Colonic mucosa (tissue), 4 donors: ENCODE results near the gene MAL. TPM values are rescaled to one million over a fixed set of nuclear protein-coding genes. Genes with fewer than 3 reads are reported as not detected.

Experiments used
- DNase-seq: peaks from one replicate; pipeline ENCODE4 v3.0.0-alpha.2; 2020
- H3K27ac ChIP-seq: fragments of 200-600 bp; one replicate; pipeline ENCODE4 v1.8.0; 2021
- H3K27me3 ChIP-seq: fragments of 200-600 bp; one replicate; pipeline ENCODE4 v1.8.0; 2021
- H3K36me3 ChIP-seq: fragments of 200-600 bp; one replicate; pipeline ENCODE4 v1.8.0; 2021
- H3K4me1 ChIP-seq: fragments of 200-600 bp; one replicate; pipeline ENCODE4 v1.8.0; 2021; ENCODE audit warnings: mild to moderate bottlenecking
- H3K4me3 ChIP-seq: fragments of 200-600 bp; one replicate; pipeline ENCODE4 v1.8.0; 2021
- H3K9ac ChIP-seq, 2 donors: one replicate each; pipeline ENCODE4 v1.7.0; 2013; ENCODE audit warnings: control low read depth in 2 of 2, low read depth in 2 of 2, low read length in 2 of 2
- H3K9me3 ChIP-seq: fragments of 200-600 bp; one replicate; pipeline ENCODE4 v1.8.0; 2021
- CTCF ChIP-seq: fragments of 200-600 bp; IDR thresholded peaks from one replicate; pipeline ENCODE4 v1.8.0; 2022; ENCODE audit warnings: antibody characterized with exemption, mild to moderate bottlenecking
- intact Hi-C: fragments of 100-400 bp; cut with DNase I; formaldehyde crosslinking; loops from one replicate; pipeline ENCODE4 v1.14.1; 2022
- total RNA-seq, 2 donors: library from RNA; stranded (reverse); fragmentation: NEBNext Ultra II Directional in 1 of 2; extraction: Animal tissue kit (Norgen Biotek cat#: 25700) in 1 of 2; gene quantifications; one replicate each; pipeline ENCODE4 v1.2.1, GENCODE V29; 2021
- donor health status: healthy.
- donor health status: DM: no; HTN: no; CAD: no.
- donor health status: DM: no; HTN: no; CAD: no.

Gene MAL
- total RNA-seq, 2 donors from 2014 or later = 0.54 to 3.5 TPM

DNA sequence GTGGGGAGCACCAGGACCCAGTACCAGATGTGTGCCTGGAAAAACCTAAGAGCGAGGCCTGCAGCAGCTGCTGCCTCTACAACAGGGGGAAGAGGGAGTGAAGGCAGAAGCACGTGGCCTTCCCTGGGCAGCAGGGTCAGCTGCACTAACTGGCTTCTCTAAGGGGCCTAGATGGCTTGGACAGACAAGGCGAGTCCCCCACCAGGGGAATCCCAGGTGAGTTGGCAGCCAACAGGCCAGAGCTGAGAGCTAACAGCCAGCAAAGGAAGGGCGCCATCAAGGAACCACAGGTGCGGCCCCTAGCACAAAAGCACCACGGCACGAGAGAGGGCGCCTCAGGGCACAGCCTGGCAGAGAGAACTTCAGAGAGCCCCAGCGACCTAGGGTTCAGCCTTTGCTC, 19.8 kb upstream of the MAL start:
- no peak for TF ChIP-seq CTCF
- no peak for DNase-seq
- no peaks in the 10 kb centered on the region for H3K9me3 ChIP-seq
- no peak overlapping the region for H3K9ac ChIP-seq
- H3K4me1 ChIP-seq = no peaks in the 10 kb centered on the region
- no peaks in the 10 kb centered on the region for H3K27me3 ChIP-seq
- intact Hi-C loops = no loop called here
- no peaks in the 10 kb centered on the region for H3K36me3 ChIP-seq
- H3K27ac ChIP-seq = no peak overlapping the region
- H3K4me3 ChIP-seq = no peak overlapping the region

DNA sequence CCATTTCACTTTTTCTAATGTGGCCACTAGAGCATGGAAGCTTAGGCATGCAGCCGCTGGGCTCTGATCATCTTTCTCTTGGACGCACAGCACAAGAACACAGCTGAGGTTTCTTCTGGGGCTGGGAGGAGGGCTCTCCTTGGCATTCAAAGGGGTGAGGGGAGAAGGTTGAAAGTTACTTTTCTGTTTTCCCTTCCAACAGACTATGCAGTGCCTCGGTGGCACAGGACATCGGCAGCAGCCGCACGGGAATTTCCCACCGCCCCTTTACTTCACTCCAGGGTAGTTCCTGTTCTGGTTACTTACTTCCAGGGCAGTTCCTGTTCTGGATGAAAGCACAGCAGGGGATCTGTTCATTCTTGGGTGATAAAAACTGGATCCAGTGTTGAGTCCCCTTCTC, 18.9 kb upstream of the MAL start:
- TF ChIP-seq CTCF = no peak
- Histone ChIP-seq H3K9me3 (no peaks in the 10 kb centered on the region), H3K4me1 (no peaks in the 10 kb centered on the region), H3K27ac (no peak overlapping the region), H3K9ac (no peak overlapping the region), H3K4me3 (no peak overlapping the region), H3K27me3 (no peaks in the 10 kb centered on the region), H3K36me3 (no peaks in the 10 kb centered on the region)
- no peak for DNase-seq
- intact Hi-C loops = no loop called here

DNA sequence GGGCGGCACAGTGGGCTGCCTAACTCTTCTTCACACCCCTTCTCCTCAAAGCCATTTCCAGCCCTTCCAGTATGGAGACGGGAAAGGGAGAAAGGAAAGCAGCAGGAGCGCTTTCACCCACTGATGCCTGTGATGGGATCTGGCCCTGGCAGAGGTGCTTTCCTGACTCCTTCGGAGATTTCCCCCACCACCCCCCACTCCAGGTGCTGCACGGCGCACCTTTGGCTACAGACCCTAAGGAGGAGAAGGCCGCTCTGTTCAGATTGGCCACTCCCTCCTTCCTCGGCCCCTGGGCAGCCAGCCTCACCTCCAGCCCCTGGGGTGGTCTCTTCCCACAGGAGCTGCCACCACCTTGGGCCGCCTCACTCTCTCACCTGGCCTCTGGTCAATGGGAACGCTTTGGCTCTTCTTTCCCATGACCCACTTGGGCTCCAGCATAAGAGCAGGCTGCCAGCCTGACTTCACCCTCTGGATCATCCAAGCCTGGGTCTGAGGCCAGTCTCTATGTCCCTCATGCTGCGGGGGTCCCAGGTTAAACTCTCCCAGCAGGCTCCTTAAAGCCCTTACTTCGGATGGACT, 18.4 kb upstream of the MAL start:
- H3K9ac ChIP-seq = no peak overlapping the region
- H3K27ac ChIP-seq = no peak overlapping the region
- DNase-seq = no peak
- no peaks in the 10 kb centered on the region for H3K4me1 ChIP-seq
- no peaks in the 10 kb centered on the region for H3K9me3 ChIP-seq
- no peak overlapping the region for H3K4me3 ChIP-seq
- H3K27me3 ChIP-seq = no peaks in the 10 kb centered on the region
- H3K36me3 ChIP-seq = no peaks in the 10 kb centered on the region
- no peak for TF ChIP-seq CTCF
- intact Hi-C loops = no loop called here

DNA sequence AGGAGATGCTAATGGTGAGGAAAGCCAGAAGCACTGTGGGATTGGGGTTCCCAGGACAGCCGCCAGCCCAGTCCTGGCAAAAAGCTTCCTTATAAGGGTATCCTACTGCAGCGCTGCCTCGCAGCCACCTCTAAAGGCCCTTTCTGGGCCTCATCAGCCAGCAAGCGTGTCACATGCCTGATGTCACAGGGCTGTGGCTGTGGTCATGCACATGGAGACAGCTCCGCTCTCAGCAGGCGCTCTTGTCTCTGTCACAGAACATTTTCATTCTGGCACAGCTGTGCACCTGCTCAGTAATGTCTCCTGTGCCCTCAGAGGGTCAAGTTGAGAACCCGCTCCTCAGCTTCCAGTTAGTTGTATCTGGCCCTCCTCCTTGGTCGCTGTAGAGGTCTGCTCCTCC, 17.7 kb upstream of the MAL start:
- TF ChIP-seq CTCF = no peak
- Histone ChIP-seq H3K36me3 (no peaks in the 10 kb centered on the region), H3K27me3 (no peaks in the 10 kb centered on the region), H3K9me3 (no peaks in the 10 kb centered on the region), H3K4me3 (no peak overlapping the region), H3K27ac (no peak overlapping the region), H3K9ac (no peak overlapping the region), H3K4me1 (no peaks in the 10 kb centered on the region)
- intact Hi-C loops = no loop called here
- no peak for DNase-seq

DNA sequence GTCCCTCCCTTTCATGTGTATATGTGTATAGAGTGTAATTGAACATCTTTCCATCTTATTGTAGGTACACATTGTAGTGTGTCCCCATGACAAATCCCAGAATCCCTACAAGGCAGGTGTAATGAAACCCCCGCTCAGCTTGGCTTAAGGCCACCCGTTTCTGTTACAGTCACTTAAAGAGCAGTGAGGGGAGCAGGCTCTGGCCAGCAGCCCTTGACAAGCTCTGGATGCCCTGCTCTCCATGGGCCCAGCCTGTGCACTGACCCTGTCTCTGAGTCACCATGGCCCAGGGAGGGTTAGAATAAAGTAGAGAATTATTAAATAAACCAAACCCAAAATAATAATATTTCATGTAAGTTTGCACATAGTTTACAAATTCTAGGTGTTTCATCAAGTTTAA, 17.2 kb upstream of the MAL start:
- Histone ChIP-seq H3K9me3 (no peaks in the 10 kb centered on the region), H3K4me3 (no peak overlapping the region), H3K9ac (no peak overlapping the region), H3K27ac (no peak overlapping the region), H3K36me3 (no peaks in the 10 kb centered on the region), H3K4me1 (no peaks in the 10 kb centered on the region), H3K27me3 (no peaks in the 10 kb centered on the region)
- TF ChIP-seq CTCF = no peak
- DNase-seq = no peak
- intact Hi-C loops = no loop called here

- Histone ChIP-seq H3K27me3 (no peaks in the 10 kb centered on the region), H3K9me3 (no peaks in the 10 kb centered on the region), H3K27ac (no peak overlapping the region), H3K9ac (no peak overlapping the region), H3K36me3 (no peaks in the 10 kb centered on the region), H3K4me1 (no peaks in the 10 kb centered on the region), H3K4me3 (no peak overlapping the region)
- no peak for TF ChIP-seq CTCF
- DNase-seq = no peak
- intact Hi-C loops = no loop called here
Measured at GRCh38 chr2:95008996-95009395, 16.5 kb upstream of the MAL start.
